ENCODE results near the gene SF3B1. TPM values are rescaled to one million over a fixed set of nuclear protein-coding genes. Genes with fewer than 3 reads are reported as not detected.
"Not testable (repeated sequence)": the region's sequence is repeated elsewhere in the genome, so short reads cannot be mapped to it uniquely, and the experiment has no call there.

SF3B1 gene
- total and polyA plus RNA-seq, 7 experiments from 2014 or later: 130 to 737 (median 439) TPM

DNA sequence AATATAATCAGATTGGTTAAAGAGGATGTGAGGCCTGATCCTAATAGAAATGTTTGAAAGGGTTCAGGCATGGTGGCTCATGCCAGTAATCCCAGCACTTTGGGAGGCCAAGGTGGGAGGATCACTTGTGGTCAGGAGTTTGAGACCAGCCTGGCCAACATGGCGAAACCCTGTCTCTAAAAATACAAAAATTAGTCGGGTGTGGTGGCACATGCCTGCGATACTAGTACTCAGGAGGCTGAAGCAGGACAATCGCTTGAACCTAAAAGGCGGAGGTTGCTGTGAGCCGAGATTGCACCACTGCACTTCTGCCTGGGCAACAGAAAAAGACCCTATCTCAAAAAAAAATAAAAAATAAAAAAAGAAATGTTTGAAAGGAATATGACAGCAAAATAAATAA lies 2.3 kb downstream of the SF3B1 start:
- peaks cover 39 to 65% of the 10 kb centered on the region in 2 donors for H3K4me1 ChIP-seq (ENCODE audit: control insufficient read depth in 2 of 2, insufficient read depth in 2 of 2, low read length in 2 of 2)
- ChIA-PET CTCF (interaction anchor here (1.0 kb wide), 1 partner anchor 20 kb away, joined by 3 read pairs; the partner anchor contains the start of gene COQ10B), POLR2A (interaction anchor here (0.6 to 9.5 kb wide), 8 partner anchors 9 to 876 kb away, joined by 3 to 176 read pairs (median 4); partner anchors contain the start of genes COQ10B, HSPD1 and HSPE1)
- not testable (repeated sequence) for ATAC-seq; H3K9me3 ChIP-seq (ENCODE audit: control insufficient read depth in 2 of 3, low read length in 3 of 3); H3K9me3 Mint-ChIP-seq; H3K27me3 Mint-ChIP-seq; H3K36me3 ChIP-seq (ENCODE audit: control insufficient read depth in 2 of 3, insufficient read depth in 3 of 3, low read length in 3 of 3); H3K27me3 ChIP-seq (ENCODE audit: control insufficient read depth in 2 of 2, insufficient read depth in 2 of 2, low read length in 2 of 2); DNase-seq
- H3K27ac ChIP-seq (ENCODE audit: low read depth, low read length): peak overlapping the region; percentile 98
- H3K4me3 Mint-ChIP-seq: peak overlapping the region; percentile 77 to 100 (median 98)
- intact Hi-C loops (cut with micrococcal nuclease): loop anchor here (1.0 to 10.0 kb wide), 8 partner anchors 8 to 1258 kb away; partner anchors contain the start of genes PGAP1 (in 1 of the 2) and STK17B (in 1 of the 2)
- H3K4me3 ChIP-seq (ENCODE audit: low read length): peak overlapping the region; percentile 98
- H3K27ac Mint-ChIP-seq: peak overlapping the region in 6 of 9 donors; percentile 20 to 100 (median 90)
- H3K36me3 Mint-ChIP-seq: peaks cover 0 to 27% (median 16%) of the 10 kb centered on the region in 5 donors
- peaks cover 51 to 79% (median 68%) of the 10 kb centered on the region in 7 donors for H3K4me1 Mint-ChIP-seq

DNA sequence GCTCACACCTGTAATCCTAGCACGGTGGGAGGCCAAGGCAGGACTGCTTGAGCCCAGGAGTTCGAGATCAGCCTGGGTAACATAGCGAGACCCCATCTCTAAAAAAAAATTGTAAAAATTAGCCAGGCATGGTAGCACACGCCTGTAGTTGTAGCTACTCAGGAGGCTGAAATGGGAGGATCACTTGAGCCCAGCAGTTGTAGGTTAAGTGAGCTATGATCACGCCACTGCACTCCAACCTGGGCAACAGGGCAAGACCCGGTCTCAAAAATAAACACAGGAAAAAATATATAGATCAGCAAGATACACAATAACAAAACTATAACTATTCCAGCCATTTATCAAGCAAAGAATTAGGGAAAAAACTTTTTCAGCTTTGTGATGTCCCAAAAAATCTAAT lies 3.0 kb downstream of the SF3B1 start:
- Mint-ChIP-seq H3K9me3 (peaks cover 0 to 6% (median 0%) of the 10 kb centered on the region in 11 donors), H3K4me3 (peak overlapping the region; percentile 74 to 100 (median 98)), H3K36me3 (peaks cover 0 to 27% (median 15%) of the 10 kb centered on the region in 5 donors), H3K27me3 (peaks cover 0 to 3% (median 0%) of the 10 kb centered on the region in 5 donors), H3K27ac (peak overlapping the region in 7 of 9 donors; percentile 69 to 100 (median 80)), H3K4me1 (peaks cover 55 to 85% (median 75%) of the 10 kb centered on the region in 7 donors)
- ChIA-PET CTCF (interaction anchor here (1.0 kb wide), 1 partner anchor 21 kb away, joined by 3 read pairs; the partner anchor contains the start of gene COQ10B), POLR2A (interaction anchor here (0.6 to 9.5 kb wide), 6 partner anchors 19 to 162 kb away, joined by 3 to 176 read pairs (median 6); partner anchors contain the start of genes COQ10B, HSPD1 and HSPE1)
- Histone ChIP-seq H3K36me3 (ENCODE audit: control insufficient read depth in 2 of 3, insufficient read depth in 3 of 3, low read length in 3 of 3) (peaks cover 0 to 10% (median 4%) of the 10 kb centered on the region in 3 experiments), H3K9me3 (ENCODE audit: control insufficient read depth in 2 of 3, low read length in 3 of 3) (no peaks in the 10 kb centered on the region), H3K27ac (ENCODE audit: low read depth, low read length) (peak overlapping the region; percentile 98), H3K4me1 (ENCODE audit: control insufficient read depth in 2 of 2, insufficient read depth in 2 of 2, low read length in 2 of 2) (peaks cover 42 to 70% of the 10 kb centered on the region in 2 donors), H3K4me3 (ENCODE audit: low read length) (peak overlapping the region; percentile 31), H3K27me3 (ENCODE audit: control insufficient read depth in 2 of 2, insufficient read depth in 2 of 2, low read length in 2 of 2) (no peaks in the 10 kb centered on the region)
- ATAC-seq (no peak), DNase-seq (no peak)
- intact Hi-C loops (cut with micrococcal nuclease): loop anchor here (1.0 to 10.0 kb wide), 8 partner anchors 8 to 1257 kb away; partner anchors contain the start of genes PGAP1 (in 1 of the 2) and STK17B (in 1 of the 2)

DNA sequence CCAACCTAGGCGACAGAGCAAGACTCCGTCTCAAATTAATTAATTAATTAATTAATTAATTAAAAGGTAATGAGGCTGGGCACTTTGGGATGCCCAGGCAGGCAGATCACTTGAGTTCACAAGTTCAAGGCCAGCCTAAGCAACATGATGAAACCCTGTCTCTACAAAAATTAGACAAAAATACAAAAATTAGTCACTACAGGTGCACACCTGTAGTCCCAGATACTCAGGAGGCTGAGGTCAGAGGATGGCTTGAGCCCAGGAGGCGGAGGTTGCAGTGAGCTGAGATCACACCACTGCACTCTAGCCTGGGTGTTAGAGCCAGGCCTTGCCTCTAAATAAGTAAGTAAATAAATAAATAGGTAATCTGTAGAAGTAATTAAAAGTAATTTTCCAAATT lies 6.8 kb downstream of the SF3B1 start:
- Histone ChIP-seq H3K4me3 (ENCODE audit: low read length) (no peak overlapping the region), H3K9me3 (ENCODE audit: control insufficient read depth in 2 of 3, low read length in 3 of 3) (no peaks in the 10 kb centered on the region), H3K36me3 (ENCODE audit: control insufficient read depth in 2 of 3, insufficient read depth in 3 of 3, low read length in 3 of 3) (peaks cover 0 to 15% (median 10%) of the 10 kb centered on the region in 3 experiments), H3K27ac (ENCODE audit: low read depth, low read length) (no peak overlapping the region), H3K27me3 (ENCODE audit: control insufficient read depth in 2 of 2, insufficient read depth in 2 of 2, low read length in 2 of 2) (no peaks in the 10 kb centered on the region), H3K4me1 (ENCODE audit: control insufficient read depth in 2 of 2, insufficient read depth in 2 of 2, low read length in 2 of 2) (peaks cover 54 to 68% of the 10 kb centered on the region in 2 donors)
- Mint-ChIP-seq H3K9me3 (no peaks in the 10 kb centered on the region), H3K4me1 (peaks cover 73 to 94% (median 89%) of the 10 kb centered on the region in 7 donors), H3K4me3 (peak overlapping the region in 4 of 10 donors; percentile 88 to 100 (median 98)), H3K27me3 (no peaks in the 10 kb centered on the region), H3K27ac (peak overlapping the region in 5 of 9 donors; percentile 13 to 69 (median 32)), H3K36me3 (peaks cover 0 to 22% (median 16%) of the 10 kb centered on the region in 5 donors)
- DNase-seq (no peak), ATAC-seq (no peak)
- CTCF ChIA-PET: no interaction called here
- POLR2A ChIA-PET: interaction anchor here (0.6 kb wide), 1 partner anchor 357 kb away, joined by 3 read pairs; no protein-coding TSS in a partner anchor
- intact Hi-C loops (cut with micrococcal nuclease): loop anchor here in 1 of 2 donors (5.0 kb wide), 1 partner anchor 34 kb away; no protein-coding TSS in a partner anchor

DNA sequence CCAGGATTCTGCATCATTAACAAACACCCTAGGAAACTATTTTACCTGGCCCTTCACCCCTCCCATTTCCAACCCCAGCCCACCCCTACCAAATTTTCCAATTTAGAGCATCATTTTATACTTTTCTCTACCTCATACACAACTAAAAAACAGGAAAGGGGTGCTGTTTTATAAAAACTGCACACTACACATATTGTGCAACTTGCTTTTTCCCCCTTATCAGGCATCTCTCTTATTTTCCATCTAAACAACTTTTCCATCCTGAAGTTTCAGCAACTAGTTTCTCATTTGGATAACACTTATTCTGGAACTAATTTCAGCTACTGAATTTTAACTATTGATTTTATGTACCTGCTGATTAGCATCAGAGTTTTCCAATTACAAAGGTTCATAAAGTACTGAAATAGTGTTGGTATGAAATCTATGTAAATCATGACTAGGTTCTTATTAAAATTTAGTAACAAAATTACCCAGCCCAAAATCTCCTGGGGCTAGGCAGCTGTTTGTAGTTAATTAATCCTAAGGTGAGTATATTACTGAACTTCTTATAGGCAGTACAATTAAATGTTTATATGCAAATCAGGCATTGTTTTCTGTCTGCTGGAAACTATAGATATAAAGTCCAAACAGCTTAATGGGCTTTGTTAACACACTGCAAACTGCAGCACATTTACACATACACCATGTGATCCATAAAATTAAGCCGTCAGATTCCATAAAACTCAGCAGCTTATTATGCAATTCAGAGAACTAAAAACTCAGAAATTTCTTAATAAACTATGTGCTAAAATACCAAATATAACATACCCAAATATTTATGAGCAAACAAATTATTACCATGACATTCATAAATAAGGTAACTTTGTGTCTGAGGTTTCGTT lies 7.9 kb downstream of the SF3B1 start:
- peaks cover 47 to 58% of the 10 kb centered on the region in 2 donors for H3K4me1 ChIP-seq (ENCODE audit: control insufficient read depth in 2 of 2, insufficient read depth in 2 of 2, low read length in 2 of 2)
- H3K4me3 ChIP-seq (ENCODE audit: low read length): no peak overlapping the region
- Mint-ChIP-seq H3K27ac (peak overlapping the region in 6 of 9 donors; percentile 1 to 88 (median 68)), H3K4me3 (peak overlapping the region in 9 of 10 donors; percentile 18 to 99 (median 71)), H3K4me1 (peaks cover 64 to 88% (median 78%) of the 10 kb centered on the region in 7 donors), H3K27me3 (no peaks in the 10 kb centered on the region), H3K9me3 (no peaks in the 10 kb centered on the region), H3K36me3 (peaks cover 0 to 22% (median 13%) of the 10 kb centered on the region in 5 donors)
- ChIA-PET CTCF (no interaction called here), POLR2A (no interaction called here)
- ATAC-seq (no peak), DNase-seq (no peak)
- no peaks in the 10 kb centered on the region for H3K27me3 ChIP-seq (ENCODE audit: control insufficient read depth in 2 of 2, insufficient read depth in 2 of 2, low read length in 2 of 2)
- peak overlapping the region; percentile 44 for H3K27ac ChIP-seq (ENCODE audit: low read depth, low read length)
- intact Hi-C loops (cut with micrococcal nuclease): loop anchor here in 1 of 2 donors (5.0 kb wide), 1 partner anchor 35 kb away; no protein-coding TSS in a partner anchor
- H3K9me3 ChIP-seq (ENCODE audit: control insufficient read depth in 2 of 3, low read length in 3 of 3): no peaks in the 10 kb centered on the region
- peaks cover 0 to 21% (median 10%) of the 10 kb centered on the region in 3 experiments for H3K36me3 ChIP-seq (ENCODE audit: control insufficient read depth in 2 of 3, insufficient read depth in 3 of 3, low read length in 3 of 3)

DNA sequence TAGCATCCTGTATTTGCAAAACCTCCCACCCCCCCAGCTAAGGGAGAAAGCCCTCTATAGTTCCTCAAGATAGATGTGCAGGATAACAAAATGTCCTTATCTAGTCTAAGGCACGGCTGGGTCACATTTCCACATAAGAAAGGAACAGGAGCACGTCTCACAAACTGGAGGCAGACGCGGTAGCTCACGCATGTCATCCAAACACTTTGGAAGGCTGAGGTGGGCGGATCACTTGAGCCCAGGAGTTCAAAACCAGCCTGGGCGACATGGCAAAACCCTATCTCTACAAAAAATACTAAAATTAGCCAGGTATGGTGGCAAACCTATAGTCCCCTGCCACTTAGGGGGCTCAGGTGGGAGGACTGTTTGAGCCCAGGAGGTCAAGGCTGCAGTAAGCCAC lies 9.3 kb downstream of the SF3B1 start:
- POLR2A ChIA-PET: interaction anchor here (1.5 kb wide), 1 partner anchor 10 kb away, joined by 5 read pairs; the partner anchor contains the start of gene SF3B1
- peaks cover 34 to 48% of the 10 kb centered on the region in 2 donors for H3K4me1 ChIP-seq (ENCODE audit: control insufficient read depth in 2 of 2, insufficient read depth in 2 of 2, low read length in 2 of 2)

DNA sequence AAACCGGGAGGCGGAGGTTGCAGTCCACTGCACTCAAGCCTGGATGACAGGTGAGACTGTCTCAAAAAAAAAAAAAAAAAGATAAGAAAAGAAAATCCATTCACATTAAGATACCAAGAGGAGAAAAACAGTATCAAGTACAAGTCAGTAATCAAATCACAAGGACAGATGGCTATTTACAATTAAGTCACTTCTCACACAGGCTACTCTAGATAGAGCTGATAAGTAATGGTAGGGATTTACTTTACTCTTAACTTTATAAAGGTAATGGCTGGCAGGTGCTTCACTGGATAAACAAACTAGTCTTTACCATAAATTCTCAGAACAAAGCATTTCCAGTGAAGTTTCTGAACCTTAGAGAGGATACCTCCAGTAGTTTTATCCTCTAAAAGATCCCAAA lies 11.5 kb downstream of the SF3B1 start:
- Mint-ChIP-seq H3K9me3 (no peaks in the 10 kb centered on the region), H3K4me3 (peak overlapping the region in 2 of 10 donors; percentile 19 to 48), H3K36me3 (peaks cover 0 to 22% (median 10%) of the 10 kb centered on the region in 5 donors), H3K27ac (peak overlapping the region in 1 of 9 donors; percentile 84), H3K4me1 (peaks cover 32 to 74% (median 60%) of the 10 kb centered on the region in 7 donors), H3K27me3 (no peaks in the 10 kb centered on the region)
- no peak overlapping the region for H3K27ac ChIP-seq (ENCODE audit: low read depth, low read length)
- ATAC-seq (no peak), DNase-seq (no peak)
- peaks cover 4 to 50% (median 34%) of the 10 kb centered on the region in 3 experiments for H3K36me3 ChIP-seq (ENCODE audit: control insufficient read depth in 2 of 3, insufficient read depth in 3 of 3, low read length in 3 of 3)
- ChIA-PET POLR2A (interaction anchor here (1.0 to 2.5 kb wide), 2 partner anchors 10 to 12 kb away, joined by 4 to 6 read pairs; partner anchors contain the start of gene SF3B1), CTCF (interaction anchor here (0.6 kb wide), 1 partner anchor 1275 kb away, joined by 4 read pairs; no protein-coding TSS in a partner anchor)
- peaks cover 21 to 30% of the 10 kb centered on the region in 2 donors for H3K4me1 ChIP-seq (ENCODE audit: control insufficient read depth in 2 of 2, insufficient read depth in 2 of 2, low read length in 2 of 2)
- intact Hi-C loops (cut with micrococcal nuclease): loop anchor here in 1 of 2 donors (5.0 kb wide), 1 partner anchor 34 kb away; no protein-coding TSS in a partner anchor
- no peaks in the 10 kb centered on the region for H3K27me3 ChIP-seq (ENCODE audit: control insufficient read depth in 2 of 2, insufficient read depth in 2 of 2, low read length in 2 of 2)
- H3K4me3 ChIP-seq (ENCODE audit: low read length): no peak overlapping the region
- H3K9me3 ChIP-seq (ENCODE audit: control insufficient read depth in 2 of 3, low read length in 3 of 3): no peaks in the 10 kb centered on the region

More for the DNA sequence above, 9.3 kb downstream of the SF3B1 start:
- H3K36me3 ChIP-seq (ENCODE audit: control insufficient read depth in 2 of 3, insufficient read depth in 3 of 3, low read length in 3 of 3): peaks cover 4 to 34% (median 16%) of the 10 kb centered on the region in 3 experiments
- H3K27me3 Mint-ChIP-seq: no peaks in the 10 kb centered on the region
- peak overlapping the region; percentile 3 to 99 (median 66) for H3K4me3 Mint-ChIP-seq
- intact Hi-C loops (cut with micrococcal nuclease): loop anchor here in 1 of 2 donors (5.0 kb wide), 1 partner anchor 37 kb away; no protein-coding TSS in a partner anchor
- H3K27ac ChIP-seq (ENCODE audit: low read depth, low read length): peak overlapping the region; percentile 44
- H3K36me3 Mint-ChIP-seq: peaks cover 0 to 18% (median 14%) of the 10 kb centered on the region in 5 donors
- CTCF ChIA-PET: no interaction called here
- DNase-seq: no peak
- H3K27me3 ChIP-seq (ENCODE audit: control insufficient read depth in 2 of 2, insufficient read depth in 2 of 2, low read length in 2 of 2): no peaks in the 10 kb centered on the region
- H3K9me3 ChIP-seq (ENCODE audit: control insufficient read depth in 2 of 3, low read length in 3 of 3): no peaks in the 10 kb centered on the region
- peak overlapping the region in 8 of 9 donors; percentile 30 to 88 (median 59) for H3K27ac Mint-ChIP-seq
- H3K9me3 Mint-ChIP-seq: no peaks in the 10 kb centered on the region
- ATAC-seq: peak; percentile 18
- peaks cover 53 to 85% (median 74%) of the 10 kb centered on the region in 7 donors for H3K4me1 Mint-ChIP-seq
- H3K4me3 ChIP-seq (ENCODE audit: low read length): no peak overlapping the region

All from naive thymus-derived CD4-positive, alpha-beta T cell (primary cell).